Fibroblast of skin of abdomen (primary cell): ENCODE data around the gene FOXP3.

Experiments
- DNase-seq: peaks from one replicate; pipeline ENCODE4 v3.0.0-alpha.2; 2013

Gene FOXP3

DNA sequence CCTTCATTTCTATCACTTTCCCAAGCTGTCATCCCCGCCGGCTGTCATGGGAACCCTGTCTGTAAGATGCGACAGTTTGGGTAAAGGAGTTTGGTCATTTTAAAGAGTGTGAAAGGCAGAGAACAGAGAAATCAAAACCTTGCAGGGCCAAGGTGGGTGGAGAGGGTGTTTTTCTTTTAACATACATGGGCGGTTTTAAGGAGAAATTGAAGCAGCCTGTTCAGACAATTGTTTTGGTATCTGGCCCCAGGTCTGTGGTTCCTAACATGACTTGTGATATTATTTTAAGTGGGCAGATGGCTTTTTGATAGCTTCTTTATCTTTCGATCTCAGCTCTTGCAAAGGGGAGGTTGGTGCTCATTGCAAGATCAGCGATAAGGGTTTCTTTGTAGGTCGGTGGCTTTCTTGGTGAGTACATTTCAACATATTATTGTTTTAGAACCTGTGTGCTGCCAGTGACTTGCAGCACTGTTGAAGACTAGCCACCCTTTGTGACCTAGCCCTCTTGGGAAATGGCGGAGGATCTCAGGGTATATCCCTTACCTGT lies 8.7 kb upstream of the FOXP3 start:
- DNase-seq = no peak

DNA sequence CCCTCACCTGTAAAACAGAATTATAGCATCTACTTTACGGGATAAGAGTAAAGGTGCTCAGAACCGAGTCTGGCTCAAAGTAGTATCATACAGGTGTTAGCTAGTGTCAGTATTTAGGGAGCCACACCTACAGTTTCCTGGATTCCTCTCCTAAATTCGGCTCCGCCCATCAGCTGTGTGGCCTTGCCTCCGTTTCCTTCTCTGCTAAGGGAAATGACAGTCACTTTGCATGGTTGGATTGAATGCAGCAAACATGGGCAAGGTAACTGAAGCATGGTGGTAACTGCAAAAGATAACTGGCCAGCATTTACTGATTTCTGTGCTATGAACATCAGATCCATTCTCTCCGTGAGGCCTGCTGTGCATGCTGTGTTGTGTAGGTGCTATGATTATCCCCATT lies 7.9 kb upstream of the FOXP3 start:
- DNase-seq = no peak

DNA sequence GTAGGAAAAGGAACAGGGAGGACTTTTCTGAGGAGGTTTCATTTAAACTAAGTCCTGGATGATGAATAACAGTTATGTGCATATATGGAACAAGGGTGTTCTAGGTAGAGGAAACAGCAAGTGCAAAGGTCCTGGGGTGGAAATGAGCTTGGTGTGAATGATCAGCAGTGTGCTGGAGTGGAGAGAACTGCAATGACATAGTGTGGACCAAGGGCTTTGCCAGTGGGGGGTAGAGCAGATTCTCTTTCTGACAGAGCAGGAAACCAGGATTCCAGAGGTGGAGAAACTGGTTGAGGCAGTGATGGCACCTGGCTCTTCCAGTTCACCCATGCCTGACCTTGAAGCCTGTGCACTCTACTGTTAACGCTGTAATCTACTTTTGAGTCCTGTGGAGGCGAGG lies 6.8 kb upstream of the FOXP3 start:
- no peak for DNase-seq

DNA sequence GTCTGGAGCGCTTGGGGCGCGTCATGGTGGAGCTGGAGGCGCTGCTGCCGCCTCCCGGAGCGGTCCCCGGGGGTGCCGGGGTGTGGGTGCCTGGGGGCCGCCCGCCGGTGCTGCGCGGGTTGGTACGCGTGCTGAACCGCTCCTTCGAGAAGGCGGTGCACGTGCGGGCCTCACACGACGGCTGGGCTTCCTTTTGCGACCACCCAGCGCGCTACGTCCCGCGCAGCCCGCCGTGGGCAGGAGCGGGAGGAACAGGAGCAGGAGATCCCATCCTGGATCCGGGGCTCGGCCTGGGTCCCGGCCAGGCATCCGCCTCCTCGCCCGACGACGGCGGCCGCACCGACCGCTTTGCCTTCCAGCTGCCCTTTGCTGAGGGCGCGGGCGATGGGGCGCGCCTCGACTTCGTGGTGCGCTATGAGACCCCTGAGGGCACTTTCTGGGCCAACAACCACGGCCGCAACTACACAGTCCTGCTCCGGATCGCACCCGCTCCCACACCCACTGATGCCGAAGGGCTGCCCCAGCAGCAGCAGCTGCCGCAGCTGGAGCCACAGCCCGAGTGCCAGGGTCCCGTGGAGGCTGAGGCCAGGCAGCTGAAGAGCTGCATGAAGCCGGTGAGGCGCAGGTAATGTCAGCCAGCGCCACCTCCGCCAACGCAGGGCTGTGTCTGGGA lies 5.9 kb upstream of the FOXP3 start:
- DNase-seq = no peak

DNA sequence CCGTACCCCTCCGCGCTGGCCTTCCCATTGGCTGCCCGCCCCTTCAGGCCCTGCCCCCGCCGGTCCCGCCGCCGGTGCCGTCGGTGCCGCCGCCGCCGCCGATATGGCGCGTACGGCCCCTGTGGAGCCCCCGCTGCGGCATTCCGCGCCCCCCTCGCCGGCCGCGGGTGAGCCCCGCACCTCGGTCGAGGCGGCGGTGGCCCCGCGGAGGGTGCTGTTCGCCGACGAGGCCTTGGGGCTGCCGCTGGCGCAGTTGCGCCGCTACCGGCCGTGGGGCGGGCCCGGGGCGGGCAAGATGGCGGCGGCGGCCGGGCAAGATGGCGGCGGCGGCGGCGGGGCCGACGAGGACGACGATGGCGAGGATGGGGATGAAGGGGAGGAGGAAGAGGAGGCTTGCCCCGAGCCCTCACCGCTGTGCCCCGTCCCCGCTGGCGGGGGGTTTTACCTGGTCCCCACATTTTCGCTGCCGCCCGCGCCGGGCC lies 5.3 kb upstream of the FOXP3 start, which contains the start of gene PPP1R3F:
PPP1R3F (plus strand) TSS at position 27 of the 482 bp plus-strand sequence; CDS start at position 104, 77 bp downstream.
- no peak for DNase-seq

DNA sequence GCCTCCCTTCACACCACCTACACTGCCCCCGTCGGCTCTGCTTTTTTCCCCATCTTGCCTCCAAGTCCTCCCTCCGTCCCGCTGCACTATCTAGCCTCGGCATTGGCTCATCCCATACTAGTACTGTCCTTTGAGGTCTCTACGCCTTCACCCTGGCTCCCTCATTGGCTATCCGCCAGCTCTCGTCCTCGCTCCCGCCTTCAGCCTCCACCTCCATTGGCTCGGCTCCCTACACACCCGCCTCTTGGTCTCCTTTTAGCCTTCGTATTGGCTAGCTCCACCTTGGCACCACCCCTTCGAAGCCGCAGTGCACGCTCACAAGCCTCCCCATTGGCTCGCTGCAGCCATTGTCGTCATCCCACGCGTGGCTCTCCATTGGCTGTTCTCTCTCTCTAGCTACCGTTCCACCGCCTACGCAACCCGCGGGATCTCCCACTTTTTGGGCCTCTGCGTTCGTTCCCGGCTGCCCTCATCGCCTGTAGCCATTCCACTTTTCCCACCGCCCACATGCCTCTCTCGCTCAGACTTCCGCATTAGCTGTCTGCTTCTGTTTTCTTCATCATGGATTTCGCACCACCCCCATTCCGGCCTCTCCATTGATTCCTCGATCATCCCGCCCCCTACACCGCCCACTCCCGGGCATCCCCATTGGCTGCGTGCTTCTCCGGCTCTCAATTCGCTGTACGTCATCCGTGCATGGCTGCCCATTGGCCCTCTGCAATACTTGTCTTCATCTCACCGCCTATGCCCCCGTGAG lies 4.7 kb upstream of the FOXP3 start:
- peak; percentile 99 for DNase-seq

DNA sequence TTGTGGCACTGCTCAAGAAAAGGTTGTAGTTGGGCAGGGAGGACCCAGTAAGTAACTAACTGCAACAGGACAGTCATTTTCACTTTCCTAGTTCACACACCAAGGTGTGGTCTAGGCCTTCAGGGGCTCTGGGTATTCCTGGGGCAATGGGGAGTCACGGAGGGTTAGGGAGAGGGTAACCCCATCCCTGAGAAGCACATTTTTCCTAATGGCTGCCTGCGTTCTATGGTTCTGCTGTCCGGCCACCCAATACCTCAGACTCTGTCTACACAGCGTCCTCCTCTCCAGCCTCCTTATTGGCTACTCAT lies 4.1 kb upstream of the FOXP3 start:
- DNase-seq = no peak

DNA sequence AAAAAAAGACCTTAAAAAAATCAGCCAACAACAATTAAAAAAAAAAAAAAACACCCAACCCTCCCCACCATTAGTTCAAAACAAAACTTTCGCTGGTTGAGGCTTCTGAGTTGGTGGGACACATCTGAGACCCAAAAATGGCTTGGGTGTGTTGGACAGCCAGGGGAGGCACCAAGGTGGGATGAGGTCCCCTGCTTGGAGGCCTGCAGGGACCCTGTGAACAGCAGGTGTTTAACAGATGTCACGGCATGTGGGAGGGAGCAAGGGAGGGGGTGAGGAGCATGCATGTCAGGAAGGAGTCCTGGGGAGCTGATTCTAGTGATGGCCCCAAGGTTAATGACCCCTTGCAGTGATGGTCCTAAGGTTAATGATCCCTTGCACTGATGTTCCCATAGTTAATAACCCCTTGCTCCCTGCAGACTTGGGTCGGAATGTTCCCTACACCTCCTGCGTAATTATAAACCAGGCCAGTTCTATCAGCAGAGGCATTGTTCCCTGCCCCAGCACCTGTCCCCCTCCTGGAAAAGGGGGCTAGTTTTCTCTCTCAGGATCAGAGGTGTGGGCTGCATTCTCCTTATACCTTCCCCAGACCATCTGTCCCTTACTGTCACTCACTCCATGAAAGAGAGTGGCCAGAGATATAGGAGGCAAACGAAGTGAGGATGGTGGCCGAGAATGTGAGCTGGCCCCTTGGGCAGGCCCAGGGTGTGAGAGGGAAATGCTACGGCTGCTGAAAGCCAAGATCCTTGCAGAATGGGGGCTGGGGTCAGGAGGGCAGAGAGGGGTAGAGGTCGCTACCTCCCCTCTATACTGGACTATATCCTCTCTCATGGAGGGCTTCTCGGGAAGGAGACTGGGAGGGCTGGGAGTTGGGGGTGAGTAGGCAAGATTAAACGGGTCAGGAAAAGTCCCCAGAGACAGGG lies 2.3 kb upstream of the FOXP3 start:
- DNase-seq = no peak

DNA sequence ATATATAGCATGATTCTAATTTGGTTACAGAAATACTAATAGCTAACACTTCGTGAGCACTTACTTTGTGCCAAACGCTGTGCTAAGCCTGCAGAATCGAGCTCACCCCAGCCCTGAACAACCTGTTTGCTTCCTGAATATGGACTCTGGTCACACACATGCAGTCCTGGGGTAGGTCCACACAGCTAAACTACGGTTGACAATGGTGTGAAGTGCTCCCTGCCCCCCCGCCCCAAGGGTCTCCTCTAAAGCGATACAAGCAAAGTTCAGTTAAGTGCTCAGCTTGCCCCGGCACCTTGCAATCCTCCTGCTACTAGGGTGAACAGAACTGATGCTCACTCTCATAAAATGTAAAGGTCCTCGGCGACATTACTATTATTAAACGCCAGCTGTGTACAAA lies 879 bp downstream of the FOXP3 start:
- DNase-seq = no peak

DNA sequence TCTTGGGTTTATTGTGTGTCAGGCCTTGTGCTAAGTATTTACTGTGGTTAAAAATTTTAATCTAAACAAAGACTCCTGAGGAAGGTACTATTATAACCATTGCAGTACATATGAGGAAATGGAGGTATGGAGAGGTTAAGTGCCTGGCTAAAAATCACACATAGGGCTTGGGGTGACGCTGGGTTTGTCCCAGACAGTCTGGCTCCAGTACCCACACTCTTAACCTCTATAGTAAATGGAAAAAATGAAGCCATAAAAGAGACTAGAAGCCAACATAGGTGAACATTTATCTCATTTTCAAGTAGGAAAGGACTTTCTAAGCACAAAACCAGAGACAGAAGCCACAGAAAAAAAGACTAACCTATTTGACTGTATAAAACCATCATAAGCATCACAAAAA lies 1.9 kb downstream of the FOXP3 start:
- DNase-seq = no peak

DNA sequence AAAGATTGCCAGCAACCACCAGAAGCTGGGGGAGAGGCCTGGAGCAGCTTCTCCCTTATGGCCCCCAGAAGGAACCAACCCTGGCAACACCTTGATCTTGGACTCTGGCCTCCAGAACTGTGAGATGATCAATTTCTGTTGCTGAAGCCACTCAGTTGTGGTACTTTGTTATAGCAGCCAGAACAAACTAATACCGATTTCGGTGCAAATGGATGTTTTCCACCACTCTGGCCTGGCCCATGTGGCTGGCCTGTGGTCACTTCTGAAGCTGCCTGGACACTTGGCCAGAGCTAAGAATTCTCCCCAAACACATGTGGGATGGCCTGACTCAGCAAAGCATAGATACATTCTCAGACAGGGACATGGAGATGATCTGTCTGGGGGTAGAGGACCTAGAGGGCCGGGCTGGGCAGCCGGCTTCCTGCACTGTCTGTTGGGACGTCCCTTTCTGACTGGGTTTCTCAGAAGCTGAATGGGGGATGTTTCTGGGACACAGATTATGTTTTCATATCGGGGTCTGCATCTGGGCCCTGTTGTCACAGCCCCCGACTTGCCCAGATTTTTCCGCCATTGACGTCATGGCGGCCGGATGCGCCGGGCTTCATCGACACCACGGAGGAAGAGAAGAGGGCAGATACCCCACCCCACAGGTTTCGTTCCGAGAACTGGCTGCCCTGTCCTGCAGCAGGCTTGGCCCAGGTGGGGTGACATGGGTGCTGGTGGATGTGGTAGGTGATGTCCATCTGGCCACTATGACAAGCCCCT lies 4.1 kb downstream of the FOXP3 start:
- no peak for DNase-seq

DNA sequence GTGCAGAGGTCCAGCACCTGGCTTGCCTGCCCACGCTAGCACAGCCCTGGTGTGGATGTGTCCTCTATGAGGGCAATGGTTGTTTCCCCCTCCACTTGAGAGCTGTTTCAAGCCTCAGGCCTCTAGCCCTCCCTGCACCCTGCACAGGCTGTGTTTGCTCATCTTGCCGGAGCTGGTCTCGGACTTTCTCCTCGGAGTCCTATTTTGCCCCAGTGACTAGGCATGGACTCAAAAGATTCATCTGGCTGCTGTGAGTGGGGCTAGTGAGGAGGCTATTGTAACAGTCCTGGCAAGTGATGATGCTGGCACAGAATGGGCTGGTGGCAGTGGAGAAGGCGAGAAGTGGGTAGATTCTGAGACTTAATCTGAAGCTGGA lies 5.8 kb downstream of the FOXP3 start:
- DNase-seq = no peak

DNA sequence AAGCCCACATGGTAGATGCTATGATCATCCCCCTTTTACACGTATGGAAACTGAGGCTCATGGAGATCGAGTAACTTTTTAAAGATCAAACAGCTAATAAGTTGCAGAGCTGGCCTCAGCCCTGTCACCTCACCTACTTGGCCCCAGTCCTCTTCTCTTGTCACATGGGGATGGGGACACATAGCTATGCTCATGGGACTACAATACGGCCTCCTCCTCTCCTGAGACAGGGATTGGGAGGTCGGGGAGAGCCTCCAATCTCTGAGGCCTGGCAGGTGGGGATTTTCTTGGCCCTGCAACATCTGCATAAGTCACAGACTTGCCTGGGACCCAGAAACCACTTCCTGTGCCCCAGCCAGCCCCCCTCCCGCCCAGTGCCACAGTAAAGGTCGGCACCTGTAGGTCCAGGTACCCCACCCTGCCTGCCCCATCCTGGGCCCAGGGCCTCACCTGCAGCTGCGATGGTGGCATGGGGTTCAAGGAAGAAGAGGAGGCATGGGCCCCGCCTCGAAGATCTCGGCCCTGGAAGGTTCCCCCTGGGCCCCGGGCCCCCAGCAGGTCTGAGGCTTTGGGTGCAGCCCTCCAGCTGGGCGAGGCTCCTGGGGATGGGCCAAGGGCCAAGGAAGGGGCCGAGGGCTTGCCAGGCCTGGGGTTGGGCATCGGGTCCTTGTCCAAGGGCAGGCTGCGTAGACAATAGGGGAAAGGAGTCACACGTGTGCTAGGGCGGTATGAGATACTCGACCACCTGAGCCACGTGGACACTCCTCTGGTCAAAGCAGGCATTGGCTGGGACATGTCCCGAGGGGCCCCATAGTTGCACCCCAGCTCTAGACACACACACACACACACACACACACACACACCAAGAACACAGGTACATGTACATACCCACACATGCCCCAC lies 6.4 kb downstream of the FOXP3 start:
- no peak for DNase-seq

DNA sequence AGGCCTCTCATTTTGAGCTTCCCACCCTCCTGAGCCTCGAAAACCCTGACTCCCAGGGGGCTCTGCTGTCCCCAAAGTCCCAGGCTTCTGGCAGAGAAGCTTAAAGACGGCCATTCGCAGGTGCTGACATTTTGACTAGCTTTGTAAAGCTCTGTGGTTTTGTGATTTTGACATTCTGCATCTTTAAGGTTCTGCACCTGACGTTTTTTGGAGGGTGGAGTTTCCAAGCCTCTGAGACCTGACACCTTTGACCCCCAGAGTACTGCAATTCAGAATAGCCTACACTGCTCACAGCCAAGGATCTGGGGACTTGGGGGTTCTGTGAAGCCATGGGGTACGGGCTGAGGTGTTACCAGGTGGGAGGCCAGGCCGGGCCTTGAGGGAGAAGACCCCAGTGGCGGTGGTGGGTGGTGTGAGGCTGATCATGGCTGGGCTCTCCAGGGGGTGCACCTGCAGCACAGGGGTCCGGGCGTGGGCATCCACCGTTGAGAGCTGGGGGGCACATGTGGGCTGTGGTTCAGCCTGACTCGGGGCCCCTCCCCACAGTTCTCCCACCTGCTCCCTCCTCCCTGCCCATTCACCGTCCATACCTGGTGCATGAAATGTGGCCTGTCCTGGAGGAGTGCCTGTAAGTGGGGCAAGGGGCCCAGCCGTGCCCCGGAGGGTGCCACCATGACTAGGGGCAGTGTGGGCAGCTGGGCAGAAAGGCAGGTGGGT lies 7.3 kb downstream of the FOXP3 start:
- DNase-seq = no peak

DNA sequence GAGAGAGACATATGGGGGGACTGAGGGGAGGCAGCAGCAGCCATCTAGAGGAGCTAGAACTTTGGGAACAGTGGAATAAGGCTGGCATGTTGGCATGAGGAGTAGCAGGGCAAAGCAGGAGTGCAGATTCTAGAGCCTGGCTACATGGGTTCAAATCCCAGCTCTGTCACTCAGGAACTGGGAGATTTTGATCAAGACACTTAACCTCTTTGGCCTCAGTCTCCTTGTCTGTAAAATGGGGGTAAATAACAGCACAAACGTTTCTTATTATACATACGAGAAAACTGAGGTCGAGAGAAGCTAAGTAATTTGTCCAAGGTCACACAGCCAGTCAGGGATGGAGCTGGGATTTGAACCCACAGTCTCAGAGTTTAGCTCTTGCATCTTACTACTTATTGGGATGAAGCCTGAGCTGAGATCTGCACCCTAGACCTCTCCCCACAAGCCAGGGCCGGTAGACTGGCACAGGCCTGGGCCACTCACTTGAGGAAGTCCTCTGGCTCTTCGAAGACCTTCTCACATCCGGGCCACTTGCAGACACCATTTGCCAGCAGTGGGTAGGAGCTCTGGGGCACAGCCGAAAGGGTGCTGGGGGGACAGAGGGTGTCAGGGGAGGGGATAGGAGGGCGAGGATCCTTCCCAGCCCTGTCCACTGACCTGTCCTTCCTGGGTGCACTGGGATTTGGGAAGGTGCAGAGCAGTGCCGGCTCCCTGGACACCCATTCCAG lies 8.1 kb downstream of the FOXP3 start:
- DNase-seq = no peak

DNA sequence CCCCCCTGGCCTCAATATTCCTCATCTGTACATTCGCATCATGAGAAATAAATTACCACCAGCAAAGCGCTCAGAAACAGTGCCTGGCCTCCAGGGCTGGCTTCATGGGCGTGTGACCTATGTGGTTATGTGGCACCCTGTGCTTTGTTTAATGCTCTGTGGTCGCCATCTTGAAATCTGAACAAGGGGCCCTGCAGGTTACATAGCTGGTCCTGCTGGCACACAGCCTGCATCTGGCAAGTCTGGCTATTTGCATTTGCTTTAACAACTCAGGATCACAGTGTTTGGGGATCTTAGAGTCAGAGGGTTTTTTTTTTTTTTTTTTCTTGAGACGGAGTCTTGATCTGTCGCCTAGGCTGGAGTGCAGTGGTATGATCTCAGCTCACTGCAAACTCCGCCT lies 9.9 kb downstream of the FOXP3 start:
- DNase-seq = no peak

DNA sequence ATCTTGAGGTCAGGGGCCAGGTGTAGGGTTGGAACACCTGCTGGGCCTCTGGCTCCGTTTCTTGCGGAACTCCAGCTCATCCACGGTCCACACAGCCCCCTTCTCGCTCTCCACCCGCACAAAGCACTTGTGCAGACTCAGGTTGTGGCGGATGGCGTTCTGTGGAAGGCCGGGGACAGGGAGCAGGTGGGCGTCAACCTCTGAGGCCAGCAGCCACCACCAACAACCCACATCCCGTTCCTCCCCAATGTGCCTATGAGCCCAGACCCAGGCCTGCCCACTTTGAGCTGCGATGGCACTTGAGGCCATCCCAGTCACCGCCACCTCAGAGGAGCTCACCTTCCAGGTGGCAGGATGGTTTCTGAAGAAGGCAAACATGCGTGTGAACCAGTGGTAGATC lies 13.2 kb downstream of the FOXP3 start:
- no peak for DNase-seq

DNA sequence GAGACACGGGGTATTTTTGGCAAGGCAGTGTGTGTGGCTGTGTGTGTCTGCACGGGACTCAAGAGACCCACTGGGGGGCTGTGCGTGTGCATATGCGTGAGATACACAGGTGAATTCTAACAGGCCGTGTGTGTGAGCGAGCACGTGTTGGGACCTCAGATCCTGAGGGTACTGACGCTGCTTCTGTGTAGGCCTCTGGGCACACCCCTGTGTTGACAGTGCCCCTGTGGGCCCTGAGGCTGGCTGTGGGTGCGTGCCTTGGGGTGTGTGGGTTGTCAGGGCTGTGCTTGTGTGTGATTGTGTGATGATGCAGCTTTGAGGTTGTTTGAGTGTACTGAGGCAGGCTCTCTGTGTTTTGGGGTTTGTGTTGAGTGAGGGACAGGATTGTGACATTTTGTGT lies 13.9 kb downstream of the FOXP3 start:
- no peak for DNase-seq

DNA sequence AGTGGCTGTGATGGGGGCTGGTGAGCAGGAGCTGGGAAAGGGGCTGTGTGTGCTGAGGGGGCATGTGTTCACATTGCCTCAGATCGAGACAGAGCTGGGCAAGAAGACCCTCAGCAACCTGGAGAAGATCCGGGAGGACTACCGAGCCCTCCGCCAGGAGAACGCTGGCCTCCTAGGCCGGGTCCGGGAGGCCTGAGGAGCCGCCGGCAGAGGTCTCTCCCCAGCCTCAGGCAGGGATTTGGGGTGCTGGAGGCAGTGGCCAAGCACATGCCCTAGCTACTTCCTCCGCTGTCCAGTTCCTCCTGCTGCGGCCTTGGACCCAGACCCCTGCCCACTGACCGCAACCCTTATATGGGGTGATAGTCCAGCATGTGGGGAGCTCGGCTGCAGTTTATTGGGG lies 14.4 kb downstream of the FOXP3 start:
- DNase-seq = no peak

DNA sequence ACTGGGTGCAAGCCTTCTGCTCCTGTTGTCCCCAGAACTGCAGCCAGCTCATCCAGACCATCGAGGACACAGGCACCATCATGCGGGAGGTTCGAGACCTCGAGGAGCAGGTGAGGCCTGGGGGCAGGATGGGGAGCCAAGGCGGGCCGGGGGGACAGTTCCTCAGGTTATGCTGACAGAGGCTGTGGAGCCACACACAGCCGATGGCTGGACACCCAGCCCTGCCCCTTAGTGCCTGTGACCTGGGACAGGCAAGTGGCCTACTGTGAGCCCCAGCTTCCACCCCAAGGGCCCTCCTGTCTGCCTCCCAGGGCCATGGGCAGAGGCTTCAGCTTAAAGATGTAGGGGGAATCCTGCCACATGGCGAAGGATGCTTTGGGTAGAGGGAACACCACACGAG lies 14.9 kb downstream of the FOXP3 start:
- no peak for DNase-seq
